ENCODE data around the gene UBE2S.
"Not testable (repeated sequence)": the region's sequence is repeated elsewhere in the genome, so short reads cannot be mapped to it uniquely, and the experiment has no call there.

The UBE2S gene

GRCh38 chr19:55407550-55407799 lies at the start of gene UBE2S:
Gene UBE2S (minus strand): TSS chr19:55407788. CDS start chr19:55407589, 199 bp downstream.
- DNase-seq, result not testable (repeated sequence)

GRCh38 chr19:55456347-55456746 lies 48.8 kb upstream of the UBE2S start:
- no peak for DNase-seq

DNA sequence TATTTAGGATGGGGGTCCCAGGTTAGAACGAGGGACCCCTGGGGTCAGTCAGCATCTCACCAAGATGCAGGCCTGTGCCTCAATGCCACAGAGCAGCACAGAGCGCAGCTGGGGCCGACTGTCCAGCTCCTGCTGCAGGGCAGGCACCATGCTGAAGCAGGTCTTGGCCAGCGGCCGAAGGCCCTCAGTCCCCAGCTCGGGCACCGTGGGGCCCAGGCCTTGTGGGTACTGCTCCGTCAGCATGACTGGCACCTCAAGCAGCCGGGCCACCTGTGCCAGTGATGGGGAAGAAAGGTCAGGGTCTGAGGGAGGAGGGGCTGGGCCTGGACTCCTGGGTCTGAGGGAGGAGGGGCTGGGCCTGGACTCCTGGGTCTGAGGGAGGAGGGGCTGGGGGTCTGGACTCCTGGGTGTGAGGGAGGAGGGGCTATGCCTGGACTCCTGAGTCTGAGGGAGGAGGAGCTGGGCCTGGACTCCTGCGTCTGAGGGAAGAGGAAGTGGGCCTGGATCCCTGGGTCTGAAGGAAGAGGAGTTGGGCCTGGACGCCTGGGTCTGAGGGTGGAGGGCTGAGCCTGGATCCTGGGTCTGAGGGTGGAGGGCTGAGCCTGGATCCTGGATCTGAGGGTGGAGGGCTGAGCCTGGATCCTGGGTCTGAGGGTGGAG lies 48.1 kb upstream of the UBE2S start:
- DNase-seq, result no peak

- DNase-seq, result peak; percentile 55
These were observed 47.2 kb upstream of the UBE2S start for GRCh38 chr19:55454787-55455243.

- DNase-seq, result no peak
These were observed 46.1 kb upstream of the UBE2S start for GRCh38 chr19:55453511-55454260.

DNA sequence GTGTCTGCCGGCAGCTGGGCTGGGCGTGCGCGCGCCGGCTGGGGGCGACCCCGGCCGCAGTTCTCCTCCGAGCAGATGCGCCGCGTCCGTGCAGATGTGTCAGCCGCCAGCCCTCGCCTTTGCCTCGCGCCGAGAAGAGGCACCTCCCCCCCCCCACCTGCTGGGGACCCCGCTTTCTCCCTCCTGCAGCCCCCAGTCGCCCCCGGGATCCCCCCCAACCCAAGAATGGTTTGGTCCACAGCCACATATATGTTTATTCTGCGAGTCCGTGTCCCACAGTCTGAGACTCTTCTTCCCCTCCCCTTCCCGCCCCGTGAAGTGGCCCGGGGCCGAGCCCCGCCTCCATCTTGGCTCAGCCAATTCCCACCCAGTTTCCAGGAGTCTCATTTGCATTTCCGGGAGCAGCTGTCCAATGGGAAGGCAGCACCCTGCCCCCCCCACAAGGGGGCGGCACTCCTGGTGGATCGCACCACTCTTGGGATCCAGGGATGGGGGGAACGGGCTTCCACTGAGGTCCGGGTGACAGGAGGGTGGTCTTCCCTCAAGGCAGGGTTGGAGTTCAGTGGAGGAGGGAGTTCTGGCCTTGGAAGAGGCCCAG lies 45.3 kb upstream of the UBE2S start:
- peak; percentile 52 for DNase-seq

GRCh38 chr19:55451965-55452748 lies 44.6 kb upstream of the UBE2S start:
- no peak for DNase-seq

DNA sequence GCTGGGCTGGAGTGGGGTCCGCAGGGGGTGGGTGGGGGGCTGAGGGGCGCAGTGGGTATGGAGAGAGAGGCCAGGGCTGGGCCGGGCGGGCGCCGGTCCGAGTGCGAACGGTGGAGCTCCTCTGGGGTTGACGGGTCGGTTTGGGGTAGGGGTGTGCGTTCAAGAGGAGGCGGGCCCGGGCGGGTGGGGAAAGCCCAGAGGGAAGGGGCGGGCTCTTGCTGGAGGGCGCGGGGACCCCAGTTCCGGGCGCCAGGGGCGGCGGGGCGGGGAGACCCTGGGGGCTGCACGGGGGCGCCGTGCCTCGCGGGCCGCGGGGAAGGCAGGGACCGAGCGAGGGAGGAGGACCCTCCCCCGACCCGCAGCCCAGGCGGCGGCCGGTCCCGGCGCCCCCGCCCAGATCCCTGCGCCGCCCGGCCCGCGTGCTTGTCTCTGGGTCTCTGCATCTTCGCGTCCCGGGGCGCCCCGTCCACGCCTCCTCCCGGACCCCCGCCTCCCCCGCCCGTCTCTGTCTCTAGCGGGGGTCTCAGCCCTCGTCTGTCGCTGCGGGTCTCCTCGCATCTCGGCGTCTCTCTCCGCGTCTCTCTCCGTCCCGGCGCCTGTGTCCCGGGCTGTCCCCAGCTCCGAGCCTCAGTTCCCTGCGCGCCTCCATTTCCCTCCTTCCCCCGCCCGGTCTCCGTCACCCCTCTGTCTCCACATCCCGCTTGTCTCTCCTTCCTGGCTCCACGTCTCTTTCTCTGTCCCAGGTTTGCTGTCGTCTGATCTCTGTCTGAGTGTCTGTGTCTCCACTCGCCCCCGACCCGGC lies 43.8 kb upstream of the UBE2S start:
- no peak for DNase-seq

DNA sequence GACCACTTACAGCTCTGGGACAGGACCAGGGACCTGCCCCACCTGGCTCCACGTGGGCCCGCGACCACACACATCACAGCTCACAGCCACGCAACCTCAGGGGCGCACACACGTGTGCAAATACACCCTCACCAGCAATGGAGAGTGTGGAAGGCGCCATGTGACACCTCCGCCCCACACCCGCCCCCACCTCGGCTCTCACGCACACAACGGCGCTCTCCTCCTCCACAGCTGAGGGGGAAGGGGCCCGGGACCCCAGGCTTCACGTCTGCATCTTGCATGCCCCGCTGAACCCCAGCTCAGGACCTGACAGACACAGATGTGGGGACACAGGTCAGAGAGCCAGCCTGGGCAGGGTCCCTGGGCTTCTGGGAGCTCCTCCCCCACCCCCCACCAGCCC lies 41.9 kb upstream of the UBE2S start:
- DNase-seq, result no peak

GRCh38 chr19:55448175-55448490 lies 40.5 kb upstream of the UBE2S start:
- not testable (repeated sequence) for DNase-seq

DNA sequence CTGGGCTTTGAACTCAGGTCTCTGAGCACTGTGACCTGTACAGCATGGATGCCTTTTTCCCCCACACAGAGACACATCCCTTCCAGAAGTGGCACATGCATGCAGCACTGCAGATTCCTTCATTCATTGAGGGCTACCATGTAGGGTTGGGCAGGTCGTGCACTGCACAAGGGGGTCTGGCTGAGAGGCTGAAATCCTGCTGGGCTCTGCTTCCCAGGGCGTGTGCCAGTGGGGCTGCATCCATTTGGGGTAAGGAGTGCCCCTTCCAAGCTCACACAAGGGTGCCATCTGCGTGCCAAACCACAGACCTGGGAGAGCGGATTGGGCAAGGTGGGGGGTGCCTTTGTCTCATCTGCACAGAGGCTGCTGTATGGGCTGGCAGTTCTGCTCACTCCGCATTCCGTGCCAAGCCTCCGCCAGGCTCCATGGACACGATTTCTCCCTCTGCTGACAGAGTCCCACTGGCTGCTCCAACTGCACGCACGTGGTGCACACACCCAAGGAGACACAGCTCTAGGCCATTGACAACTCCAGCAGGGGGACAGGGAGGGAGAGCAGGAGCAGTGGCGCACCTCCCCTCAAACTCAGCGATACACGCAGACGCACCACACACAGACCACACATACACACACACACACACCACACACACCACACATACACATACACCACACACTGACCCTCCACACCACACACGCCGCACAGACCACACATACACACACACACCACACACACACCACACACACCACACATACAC lies 40.0 kb upstream of the UBE2S start:
- no peak for DNase-seq

- no peak for DNase-seq
These were observed 38.5 kb upstream of the UBE2S start for GRCh38 chr19:55446060-55446459.

GRCh38 chr19:55444646-55445045 lies 37.1 kb upstream of the UBE2S start:
- no peak for DNase-seq

GRCh38 chr19:55443824-55444480 lies 36.4 kb upstream of the UBE2S start:
- no peak for DNase-seq

- no peak for DNase-seq
These were observed 35.6 kb upstream of the UBE2S start, which contains the start of gene SHISA7 for GRCh38 chr19:55443045-55443823. Gene SHISA7 (minus strand): TSS chr19:55443300. CDS start chr19:55442863, 437 bp downstream.

GRCh38 chr19:55442372-55442961 lies 34.9 kb upstream of the UBE2S start:
- DNase-seq, result no peak

- no peak for DNase-seq
These were observed 34.2 kb upstream of the UBE2S start for GRCh38 chr19:55441692-55442321.

GRCh38 chr19:55441319-55441691 lies 33.7 kb upstream of the UBE2S start:
- DNase-seq, result peak; percentile 64

DNA sequence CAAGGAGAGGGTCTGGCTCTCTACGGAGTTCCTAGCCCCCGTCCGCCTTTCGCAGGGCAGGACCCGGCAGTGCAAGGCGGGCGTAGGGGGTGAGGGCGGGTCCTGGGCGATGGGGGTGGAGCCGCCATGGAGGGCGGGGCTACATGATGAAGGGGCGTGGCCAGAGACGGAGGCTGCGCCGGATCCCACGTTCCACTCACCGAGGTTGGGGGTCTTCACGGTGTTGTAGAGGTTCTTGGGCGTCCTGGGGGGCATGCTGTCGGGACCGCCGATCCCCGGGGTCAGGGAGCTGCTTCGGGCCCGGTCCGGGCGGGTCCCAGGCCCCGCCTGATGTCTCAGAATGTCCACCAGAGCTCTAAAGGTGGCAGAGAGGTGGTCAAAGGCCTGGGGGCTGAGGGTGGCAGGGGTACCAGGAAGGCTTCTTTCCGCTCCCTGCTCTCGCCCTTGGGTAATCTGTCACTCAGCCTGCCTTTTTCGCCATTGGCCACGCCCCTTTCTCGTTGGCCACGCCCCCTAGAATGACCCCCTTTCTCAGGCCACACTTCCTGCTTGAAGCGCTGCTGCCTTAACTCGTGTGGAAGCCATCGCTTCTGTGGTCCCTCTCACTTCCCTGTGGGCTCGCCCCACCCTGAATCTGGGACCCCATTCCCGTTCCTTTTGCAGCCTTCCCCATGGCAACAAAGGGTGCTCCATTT lies 33.0 kb upstream of the UBE2S start:
- no peak for DNase-seq

All from inflammatory macrophage treated with lipopolysaccharide for 4 hours (primary cell).